GM20000 (cell line): ENCODE data around the gene ASXL3.

Experiments used
- DNase-seq: peaks from one replicate; pipeline ENCODE4 v3.0.0; 2012; ENCODE audit warnings: low spot score
- TF ChIP-seq, protein P1 (sequence below): IDR thresholded peaks from 2 replicates; pipeline ENCODE4 v1.5.1; 2012; ENCODE audit warnings: mild to moderate bottlenecking, control low read depth; ENCODE audit errors: extremely low read depth, missing control alignments

The ASXL3 gene

GRCh38 chr18:33735428-33735827 lies 157.4 kb downstream of the ASXL3 start:
- DNase-seq: no peak
- TF ChIP-seq, protein P1, sequence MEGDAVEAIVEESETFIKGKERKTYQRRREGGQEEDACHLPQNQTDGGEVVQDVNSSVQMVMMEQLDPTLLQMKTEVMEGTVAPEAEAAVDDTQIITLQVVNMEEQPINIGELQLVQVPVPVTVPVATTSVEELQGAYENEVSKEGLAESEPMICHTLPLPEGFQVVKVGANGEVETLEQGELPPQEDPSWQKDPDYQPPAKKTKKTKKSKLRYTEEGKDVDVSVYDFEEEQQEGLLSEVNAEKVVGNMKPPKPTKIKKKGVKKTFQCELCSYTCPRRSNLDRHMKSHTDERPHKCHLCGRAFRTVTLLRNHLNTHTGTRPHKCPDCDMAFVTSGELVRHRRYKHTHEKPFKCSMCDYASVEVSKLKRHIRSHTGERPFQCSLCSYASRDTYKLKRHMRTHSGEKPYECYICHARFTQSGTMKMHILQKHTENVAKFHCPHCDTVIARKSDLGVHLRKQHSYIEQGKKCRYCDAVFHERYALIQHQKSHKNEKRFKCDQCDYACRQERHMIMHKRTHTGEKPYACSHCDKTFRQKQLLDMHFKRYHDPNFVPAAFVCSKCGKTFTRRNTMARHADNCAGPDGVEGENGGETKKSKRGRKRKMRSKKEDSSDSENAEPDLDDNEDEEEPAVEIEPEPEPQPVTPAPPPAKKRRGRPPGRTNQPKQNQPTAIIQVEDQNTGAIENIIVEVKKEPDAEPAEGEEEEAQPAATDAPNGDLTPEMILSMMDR: no peak

GRCh38 chr18:33741760-33742159 lies 163.7 kb downstream of the ASXL3 start:
- TF ChIP-seq, protein P1: no peak
- DNase-seq: no peak

DNA sequence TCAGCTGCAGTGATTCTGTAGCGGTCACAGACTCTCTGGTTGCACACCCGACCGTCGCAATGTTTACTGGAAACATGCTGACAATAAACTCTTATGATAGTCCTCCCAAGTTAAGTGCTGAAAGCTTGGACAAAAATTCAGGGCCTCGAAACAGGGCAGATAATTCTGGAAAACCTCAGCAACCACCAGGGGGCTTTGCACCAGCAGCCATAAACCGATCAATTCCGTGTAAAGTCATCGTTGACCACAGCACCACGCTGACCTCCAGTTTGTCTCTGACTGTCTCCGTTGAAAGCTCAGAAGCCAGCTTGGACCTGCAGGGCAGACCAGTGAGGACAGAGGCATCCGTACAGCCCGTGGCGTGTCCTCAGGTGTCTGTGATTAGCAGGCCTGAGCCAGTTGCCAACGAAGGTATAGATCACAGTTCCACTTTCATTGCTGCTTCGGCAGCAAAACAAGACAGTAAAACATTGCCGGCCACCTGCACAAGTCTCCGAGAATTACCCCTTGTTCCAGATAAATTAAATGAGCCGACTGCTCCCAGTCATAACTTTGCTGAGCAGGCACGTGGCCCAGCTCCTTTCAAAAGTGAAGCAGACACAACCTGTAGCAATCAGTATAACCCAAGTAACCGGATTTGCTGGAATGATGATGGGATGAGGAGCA lies 166.1 kb downstream of the ASXL3 start:
- TF ChIP-seq, protein P1: no peak
- no peak for DNase-seq

DNA sequence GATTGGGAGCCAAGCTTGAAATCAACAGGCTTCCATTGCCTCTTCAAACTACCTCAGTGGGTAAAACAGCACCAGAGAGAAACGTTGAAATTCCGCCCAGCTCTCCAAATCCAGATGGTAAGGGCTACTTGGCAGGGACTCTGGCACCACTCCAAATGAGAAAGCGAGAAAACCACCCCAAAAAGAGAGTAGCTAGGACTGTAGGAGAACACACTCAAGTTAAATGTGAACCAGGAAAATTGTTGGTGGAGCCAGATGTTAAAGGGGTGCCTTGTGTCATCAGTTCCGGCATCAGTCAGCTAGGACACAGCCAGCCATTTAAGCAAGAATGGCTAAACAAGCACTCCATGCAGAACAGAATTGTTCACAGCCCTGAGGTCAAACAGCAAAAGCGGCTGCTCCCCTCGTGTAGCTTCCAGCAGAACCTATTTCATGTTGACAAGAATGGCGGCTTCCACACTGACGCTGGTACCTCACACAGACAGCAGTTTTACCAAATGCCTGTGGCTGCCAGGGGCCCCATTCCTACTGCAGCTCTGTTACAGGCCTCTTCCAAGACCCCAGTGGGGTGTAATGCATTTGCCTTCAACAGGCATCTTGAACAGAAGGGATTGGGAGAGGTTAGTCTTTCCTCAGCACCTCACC lies 167.3 kb downstream of the ASXL3 start:
- no peak for DNase-seq
- TF ChIP-seq, protein P1: no peak

DNA sequence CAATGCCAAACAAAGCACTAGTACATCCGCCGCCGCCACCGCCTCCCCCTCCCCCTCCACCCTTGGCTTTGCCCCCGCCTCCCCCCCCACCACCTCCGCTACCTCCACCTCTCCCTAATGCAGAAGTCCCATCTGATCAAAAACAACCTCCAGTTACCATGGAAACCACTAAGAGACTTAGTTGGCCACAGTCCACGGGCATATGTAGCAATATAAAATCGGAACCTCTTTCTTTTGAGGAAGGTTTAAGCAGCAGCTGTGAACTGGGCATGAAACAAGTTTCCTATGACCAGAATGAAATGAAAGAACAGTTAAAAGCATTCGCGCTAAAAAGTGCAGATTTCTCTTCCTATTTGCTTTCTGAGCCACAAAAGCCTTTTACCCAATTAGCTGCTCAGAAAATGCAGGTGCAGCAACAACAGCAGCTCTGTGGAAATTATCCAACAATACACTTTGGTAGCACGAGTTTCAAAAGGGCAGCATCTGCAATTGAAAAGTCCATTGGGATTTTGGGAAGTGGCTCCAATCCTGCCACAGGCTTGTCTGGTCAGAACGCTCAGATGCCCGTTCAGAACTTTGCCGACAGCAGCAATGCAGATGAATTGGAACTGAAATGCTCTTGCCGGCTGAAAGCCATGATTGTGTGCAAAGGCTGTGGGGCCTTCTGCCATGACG lies 168.0 kb downstream of the ASXL3 start:
- no peak for DNase-seq
- TF ChIP-seq, protein P1: no peak

- peak; percentile 12 for DNase-seq
- TF ChIP-seq, protein P1: no peak
Measured at GRCh38 chr18:33749834-33750233, 171.8 kb downstream of the ASXL3 start.

GRCh38 chr18:33750366-33750765 lies 172.3 kb downstream of the ASXL3 start:
- DNase-seq: no peak
- TF ChIP-seq, protein P1: no peak
